Embryonic facial prominence (tissue), 1 donor: Measurements from ENCODE around the gene DCTN1.
"Not testable (repeated sequence)": the region's sequence is repeated elsewhere in the genome, so short reads cannot be mapped to it uniquely, and the experiment has no call there.

Experiments used
- DNase-seq: peaks from one replicate; pipeline ENCODE4 v3.0.0-alpha.2; 2016; ENCODE audit errors: extremely low spot score

The DCTN1 gene

DNA sequence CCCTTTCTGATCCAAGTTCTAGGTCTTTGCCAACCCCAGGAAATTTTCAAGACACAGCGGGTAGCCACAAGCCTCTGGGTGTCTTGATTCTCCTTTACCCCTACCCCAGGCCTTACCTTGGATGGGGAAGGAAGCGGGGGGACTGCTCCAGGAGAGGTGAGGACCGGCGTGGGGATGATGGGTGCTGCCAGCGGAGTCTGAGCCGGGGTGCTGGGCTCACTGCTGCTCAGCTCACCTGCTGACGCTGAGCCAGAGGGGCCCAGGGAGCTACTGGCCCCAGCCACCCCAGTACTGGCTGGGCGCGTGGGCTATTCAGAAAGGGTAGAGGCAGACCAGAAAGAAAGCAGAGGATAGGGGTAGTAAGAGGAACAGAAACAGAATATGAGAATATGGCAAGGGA lies 8.7 kb downstream of the DCTN1 start:
- DNase-seq: no peak

DNA sequence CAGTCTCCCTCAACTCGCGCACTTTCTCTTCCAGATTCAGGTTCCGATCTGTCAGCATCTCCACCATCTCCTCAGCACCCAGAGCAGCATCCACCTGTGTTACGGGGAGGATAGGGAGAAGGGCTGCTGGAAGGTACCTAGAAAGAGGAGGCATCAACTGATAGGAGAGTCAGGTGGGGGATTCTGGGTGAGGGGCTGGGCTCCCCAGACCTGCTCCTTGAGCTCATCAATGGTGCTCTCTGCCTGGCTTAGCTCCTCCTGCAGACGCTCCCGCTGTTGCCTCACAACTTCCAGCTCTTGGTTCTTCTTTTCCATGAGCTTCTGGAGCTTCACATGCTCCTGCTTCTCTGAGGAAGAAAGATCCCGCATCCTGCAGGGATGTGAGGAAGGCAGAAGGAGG lies 10.1 kb downstream of the DCTN1 start:
- no peak for DNase-seq

DNA sequence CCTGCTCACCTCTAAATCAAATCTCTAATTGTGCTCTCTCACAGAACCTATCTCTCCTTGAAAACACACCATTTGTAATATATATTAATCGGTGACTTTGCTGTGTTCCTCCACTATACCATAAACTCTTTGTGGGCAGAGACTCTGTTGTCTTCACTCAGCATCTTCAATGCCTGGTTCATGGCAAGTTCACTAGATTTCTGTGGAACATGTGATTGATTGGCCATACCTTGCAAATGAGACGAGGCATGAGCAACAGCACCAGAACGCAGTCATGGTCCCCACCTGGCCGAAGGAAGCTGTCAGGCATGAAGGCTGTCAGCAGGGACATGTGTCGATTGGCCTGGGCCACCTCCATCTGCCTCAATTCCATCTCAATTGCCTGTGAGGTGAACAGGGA lies 11.6 kb downstream of the DCTN1 start:
- no peak for DNase-seq

DNA sequence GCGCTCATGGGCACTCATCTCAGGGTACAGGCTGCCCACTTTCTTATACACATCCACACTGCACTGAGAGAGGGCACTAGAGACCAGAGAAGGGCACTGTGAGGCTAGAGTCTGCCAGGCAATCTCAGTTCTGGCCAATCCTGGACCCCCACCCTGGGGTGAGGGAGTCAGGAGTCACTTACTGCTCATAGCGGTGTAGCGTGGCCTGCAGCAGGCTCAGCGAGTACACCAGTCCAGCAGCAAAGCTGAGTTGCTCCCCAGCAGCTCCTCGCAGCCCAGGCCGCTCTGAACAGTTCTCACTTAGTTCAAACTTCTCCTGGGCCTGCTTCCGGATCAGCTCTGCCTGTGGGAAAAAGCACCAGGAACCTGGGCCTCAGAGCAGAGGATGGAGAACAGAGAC lies 12.3 kb downstream of the DCTN1 start:
- no peak for DNase-seq

DNA sequence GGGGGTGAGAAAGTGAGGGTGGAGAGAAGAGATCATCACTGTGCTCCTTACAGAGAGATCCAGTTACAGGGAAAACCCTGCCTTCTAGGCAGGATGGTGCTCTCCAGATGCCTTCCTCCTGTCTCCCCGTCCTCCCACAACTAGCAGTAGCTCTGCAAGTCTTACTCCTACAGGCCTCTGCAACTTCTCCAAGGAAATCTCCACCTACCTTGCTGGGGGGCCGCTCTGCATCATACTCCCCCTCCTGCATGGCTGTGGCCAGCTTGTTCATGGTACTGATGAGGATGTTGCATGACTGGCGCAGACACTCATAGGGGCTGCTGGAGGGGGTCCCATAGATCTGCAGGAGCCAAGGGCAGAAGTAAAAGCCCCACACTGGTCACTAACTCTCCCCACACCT lies 14.1 kb downstream of the DCTN1 start:
- DNase-seq: no peak

DNA sequence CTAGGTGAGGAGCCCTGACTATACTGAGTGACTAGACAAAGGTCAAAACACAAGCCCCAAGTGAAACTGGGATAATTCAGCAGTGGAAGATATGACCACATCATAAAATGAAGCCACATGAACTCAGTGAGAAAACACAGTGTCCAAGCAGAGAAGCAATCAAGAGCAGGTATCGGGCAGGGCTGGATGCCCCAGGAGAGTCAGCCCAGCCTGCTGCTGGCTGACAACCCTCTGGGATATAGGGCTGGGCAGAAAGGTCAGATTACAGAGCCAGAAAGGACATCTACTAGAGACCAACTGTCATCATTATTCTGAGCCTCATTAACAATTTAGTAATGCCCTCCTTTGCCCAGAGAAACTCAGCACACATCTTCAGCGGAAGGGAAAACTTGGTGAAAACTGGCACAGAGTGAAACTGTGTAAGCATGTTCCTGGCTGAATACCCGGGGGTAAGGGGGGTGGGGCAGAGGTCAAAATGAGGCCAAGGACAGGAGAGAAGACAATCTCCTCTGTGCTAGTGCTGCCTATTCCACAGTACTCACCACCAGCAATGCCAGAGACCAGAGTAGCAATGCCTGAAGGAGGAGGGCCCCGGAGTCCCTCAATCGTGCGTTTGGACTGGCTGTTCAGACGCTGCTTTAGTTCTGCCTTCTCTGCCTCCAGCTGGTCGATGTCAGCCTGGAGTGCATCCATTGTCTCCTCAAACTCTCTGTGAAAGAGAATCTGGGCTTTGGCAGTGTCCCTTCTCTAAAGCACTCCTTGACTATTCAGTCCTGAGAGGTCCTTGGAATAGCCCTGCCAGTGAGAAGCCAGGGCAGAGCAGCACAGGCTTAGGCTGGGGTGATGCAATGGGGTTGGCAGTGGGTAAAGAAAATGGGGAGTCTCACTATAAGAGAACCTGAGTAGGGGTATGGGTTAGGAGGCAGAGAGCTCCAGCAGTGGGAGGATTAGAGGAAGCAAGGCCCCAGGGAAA lies 15.3 kb downstream of the DCTN1 start:
- no peak for DNase-seq

DNA sequence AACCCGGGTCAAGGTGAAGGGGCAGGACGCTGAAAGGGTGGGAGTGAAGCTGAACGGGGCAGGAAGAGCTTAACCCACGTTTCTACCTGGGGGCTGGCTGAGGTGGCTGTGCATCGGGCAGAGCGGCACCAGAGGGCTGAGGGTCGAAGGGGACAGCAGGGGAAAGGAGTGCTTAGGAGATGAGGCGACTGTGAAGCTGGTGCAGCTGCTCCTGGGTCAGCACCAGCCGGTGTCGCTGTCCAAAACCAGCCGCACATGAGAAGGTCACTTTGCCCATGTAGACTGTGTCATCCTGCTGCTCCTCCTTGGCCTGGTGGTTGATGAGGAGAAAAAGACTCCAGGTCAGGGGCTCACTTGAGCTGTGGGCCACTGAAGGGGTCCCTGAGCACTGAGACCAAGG lies 18.8 kb downstream of the DCTN1 start:
- no peak for DNase-seq

DNA sequence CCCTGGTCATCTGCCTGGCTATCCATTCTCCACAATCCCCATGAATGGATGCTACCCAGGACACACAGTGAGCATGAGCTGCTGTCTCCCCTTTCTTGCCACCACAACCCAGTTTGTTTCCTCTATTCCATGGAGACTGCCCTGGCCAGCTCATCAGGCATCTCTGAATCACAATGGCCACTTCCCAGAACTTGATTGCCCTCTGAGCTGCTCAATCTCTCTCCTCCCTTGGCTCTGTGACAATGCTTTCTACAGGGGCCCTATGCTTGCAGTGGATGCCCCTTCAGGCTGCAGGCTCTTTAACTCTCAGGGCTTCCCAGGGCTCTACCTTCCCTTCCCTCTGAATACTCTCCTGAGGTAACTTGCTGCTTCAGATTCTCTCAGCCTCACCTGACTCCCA lies 22.5 kb downstream of the DCTN1 start:
- DNase-seq: no peak

DNA sequence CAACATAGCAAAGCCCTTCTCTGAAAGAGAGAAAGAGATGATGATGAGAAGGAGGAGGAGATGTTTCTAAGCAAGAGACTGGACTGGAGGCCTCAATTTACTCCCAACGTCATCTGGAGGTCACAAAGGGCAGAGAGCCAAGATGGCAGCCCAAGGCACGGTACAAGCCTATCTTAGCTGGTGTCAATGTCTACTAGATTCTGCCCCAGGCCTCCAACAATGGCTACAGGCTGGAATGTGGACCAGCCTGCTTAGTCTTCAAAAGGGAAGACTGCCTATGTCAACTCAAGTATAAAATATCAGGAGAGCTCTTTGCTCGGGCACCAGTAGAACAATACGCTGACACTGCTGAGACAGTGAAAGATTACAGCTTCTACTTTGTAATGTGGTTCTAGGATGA lies 30.2 kb downstream of the DCTN1 start:
- DNase-seq: no peak

DNA sequence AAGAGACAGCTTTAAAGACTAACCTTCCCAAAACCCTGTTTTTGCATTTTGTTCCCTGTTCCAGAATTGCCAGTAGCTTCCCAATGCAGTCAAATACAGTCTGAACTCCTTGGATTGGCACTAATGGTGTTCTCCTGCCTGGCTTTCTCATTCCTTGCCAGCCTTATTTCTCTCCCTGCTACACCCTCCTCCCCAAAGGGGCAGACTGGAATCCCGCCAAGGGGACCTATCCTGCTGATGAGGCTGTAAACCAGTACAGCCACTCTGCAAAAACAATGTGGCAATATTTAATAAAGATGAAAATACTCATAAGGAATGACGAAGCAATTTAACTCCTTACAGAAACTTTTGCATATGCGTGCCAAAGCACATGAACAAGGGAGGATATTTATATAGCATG lies 32.4 kb downstream of the DCTN1 start:
- DNase-seq: no peak

DNA sequence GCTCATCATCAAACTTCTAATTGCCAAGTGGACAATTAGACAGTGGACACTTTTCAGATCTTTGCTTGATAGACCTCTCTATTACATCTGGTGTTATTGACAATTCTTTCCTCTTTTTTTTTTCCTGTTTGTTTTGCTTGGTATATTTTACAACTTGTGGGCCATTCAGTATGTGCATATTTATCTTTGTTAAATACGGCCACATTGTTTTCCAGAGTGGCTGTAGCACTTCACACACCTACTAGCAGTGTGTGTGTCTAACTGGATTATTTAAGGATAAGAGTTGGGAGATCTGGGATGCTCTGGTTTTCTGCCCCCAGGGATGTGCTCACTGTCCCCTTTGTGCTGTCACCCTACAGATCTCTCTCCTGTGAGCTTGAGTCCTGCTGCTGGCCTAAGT lies 32.8 kb downstream of the DCTN1 start:
- DNase-seq: no peak

DNA sequence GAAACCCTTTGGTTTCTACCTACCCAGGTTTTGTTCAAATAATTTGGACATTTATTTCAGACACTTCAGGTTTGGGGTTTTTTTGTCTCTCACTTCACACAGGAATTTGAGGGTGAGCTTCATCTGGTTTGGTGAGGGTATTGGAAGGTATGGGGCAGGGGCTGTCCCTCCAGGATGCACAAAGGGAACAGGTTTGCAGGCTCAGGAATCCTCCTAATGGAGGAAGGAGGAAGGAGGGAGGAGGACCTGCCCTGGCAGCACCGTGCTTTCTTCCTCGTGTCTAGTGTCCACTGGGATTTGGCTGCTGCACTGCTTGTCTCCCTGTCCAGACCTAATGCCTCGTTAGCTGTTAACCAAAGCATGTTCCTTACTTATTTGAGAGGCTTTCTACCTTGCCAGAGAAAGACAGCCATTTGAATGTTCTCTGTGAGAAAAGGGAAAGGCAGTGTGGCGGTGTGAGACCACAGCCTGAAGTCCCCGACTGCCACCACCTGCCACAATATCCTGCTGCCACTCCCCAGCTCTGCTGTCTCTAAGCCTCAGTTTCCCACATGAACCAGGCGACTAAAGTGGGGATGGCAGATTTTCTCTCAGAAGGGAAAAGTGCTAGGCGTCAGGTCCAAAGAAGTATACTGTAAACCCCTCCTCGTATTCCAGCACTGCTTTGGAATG lies 34.7 kb downstream of the DCTN1 start:
- no peak for DNase-seq

DNA sequence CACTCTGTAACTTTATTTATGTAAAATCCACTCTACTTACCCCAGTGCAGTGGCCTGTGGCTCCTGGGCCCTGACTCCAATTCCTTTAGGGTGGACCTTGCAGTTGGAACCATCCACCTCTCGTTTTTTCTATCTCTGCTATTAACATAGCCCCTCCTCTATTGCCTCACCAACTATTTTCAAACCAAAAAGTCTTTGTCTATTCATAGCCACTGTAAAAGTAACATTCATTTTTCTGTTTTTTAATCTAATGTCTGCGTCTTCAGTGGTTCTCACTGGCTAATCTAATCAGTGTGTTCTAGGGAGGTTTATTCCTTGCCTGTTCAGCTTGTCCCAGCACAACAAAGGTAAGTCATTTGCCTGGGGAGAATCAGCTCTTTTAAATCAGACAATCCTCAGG lies 36.8 kb downstream of the DCTN1 start, which contains the start of gene SLC4A5:
Gene SLC4A5 (minus strand): TSS at position 101 of the 400 bp plus-strand sequence. CDS start 28,393 bp downstream, outside the sequence.
- no peak for DNase-seq

DNA sequence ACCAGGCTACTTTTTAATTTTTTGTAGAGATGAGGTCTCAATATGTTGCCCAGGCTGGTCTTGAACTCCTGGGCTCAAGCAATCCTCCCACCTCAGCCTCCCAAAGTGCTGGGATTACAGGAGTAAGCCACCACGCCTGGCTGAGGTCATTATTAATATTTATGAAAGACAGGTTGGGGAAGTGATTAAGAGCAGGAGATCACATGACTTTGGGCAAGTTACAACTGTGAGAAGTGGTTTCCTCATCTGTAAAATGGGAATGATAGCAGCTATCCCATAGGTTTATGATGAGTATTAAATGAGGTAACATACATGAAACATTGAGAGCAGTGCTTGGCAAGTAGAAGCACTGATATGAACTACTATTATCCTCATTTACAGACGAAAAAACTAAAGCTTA lies 43.9 kb downstream of the DCTN1 start:
- not testable (repeated sequence) for DNase-seq

DNA sequence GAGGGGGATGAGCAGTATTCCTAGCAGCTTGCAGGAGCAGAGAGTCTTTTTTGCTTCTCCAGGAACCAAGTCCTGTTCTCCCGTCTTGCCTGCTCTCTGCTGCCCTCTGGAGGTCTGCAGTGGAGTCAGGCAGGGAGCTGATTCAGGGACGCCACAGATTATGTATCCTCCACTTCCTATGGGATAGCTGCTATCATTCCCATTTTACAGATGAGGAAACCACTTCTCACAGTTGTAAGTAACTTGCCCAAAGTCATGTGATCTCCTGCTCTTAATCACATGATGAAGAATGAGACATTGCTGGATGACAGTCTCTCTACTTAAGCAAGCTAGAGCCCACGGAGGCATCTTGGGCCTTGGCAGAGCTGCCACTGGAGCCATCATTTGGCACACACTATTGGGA lies 45.2 kb downstream of the DCTN1 start:
- DNase-seq: peak; percentile 53

DNA sequence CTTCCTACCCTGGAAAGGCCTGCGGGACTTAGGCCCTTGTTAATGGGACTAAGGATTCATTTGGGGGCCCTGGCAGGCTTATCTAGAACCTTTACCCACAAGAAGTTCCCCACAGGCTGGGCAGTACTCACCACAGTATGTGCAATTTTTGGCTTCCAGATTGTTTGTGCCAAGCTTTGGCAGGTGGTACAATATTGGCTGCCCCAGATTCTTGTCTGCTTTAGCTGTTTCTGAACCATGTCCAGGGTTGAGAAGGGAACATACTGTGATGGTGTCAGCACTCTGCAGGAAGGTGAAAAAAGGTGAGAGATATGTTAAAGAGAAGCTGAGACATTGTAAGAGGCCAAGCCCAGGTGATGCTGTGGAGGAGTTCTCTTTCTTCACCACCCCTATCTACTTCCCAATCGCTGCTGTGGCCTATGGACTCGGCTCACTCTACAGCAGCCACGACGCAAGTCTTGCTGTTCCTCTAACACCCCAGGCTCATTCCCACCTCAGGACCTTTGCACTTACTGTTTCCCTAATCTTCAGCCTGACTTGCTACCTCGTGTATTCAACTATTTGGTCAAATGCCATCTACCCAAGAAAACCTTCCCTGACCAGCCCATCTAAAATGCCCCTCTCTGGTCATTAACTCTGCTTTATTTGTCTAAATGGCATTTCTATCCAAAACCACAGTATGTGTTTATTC lies 46.1 kb downstream of the DCTN1 start:
- no peak for DNase-seq

DNA sequence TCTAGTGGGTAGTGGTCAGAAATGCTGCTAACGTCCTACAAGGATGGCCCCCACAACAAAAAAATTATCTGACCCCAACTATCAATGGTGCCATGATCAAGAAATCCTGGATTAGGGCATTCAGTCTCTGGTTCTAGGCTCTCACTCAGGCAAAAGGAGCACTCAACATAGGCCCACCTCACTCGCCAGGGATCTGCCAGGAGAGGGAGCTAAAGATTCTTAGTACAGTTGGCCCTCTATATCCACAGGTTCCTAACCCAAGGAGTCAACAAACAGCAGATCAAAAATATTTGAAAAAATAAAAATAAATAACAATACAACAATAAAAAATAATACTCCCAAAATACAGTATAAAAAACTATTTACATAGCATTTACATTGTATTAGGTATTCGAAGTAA lies 46.9 kb downstream of the DCTN1 start:
- DNase-seq: no peak

DNA sequence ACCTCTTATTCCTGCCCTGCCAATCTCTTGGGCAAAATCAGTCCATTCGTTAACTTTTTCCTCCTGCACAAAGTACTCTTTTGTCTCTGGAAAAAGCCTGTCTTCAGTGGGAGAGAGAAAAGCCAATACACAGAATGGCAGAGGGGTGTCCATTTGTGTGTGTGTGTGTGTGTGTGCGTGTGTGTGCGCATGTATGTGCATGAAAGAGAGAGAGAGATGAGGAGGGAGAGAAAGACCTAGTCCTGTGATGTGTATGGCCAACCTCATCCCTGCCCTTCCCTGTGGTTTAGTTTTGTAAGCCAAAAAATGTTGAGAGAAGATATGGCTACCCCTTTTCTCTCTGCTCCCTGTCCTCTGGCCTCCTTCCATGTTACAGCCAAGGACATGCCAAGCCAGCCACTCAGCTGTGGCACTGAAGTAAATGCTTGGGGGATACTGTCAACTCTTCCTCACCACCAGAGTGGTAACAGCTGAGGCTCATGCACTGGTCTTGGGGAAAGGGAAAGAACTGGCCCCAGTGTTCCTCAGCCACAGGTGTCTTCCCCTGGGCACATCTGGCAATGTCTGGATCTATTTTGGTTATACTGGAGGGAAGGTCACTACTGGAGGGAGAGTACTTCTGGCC lies 47.4 kb downstream of the DCTN1 start:
- DNase-seq: no peak

DNA sequence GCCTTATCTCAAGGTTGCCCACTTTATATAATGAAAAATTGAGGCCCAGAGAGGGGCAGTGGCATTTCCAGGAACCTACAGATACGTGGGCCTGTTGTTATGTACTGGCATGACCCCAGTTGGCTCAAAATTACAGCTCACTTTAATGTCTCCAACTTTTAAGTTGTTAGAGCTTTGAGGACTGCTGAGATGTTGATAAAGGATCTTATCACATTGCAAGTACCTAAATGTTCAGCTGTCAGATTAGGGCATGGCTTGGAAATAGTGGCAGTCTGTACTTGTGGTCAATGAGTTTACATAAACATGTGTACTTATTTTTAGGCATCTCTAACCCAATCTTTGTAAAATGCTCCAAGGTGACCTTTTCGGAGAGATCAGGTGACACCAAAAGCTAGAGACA lies 51.5 kb downstream of the DCTN1 start:
- DNase-seq: no peak

DNA sequence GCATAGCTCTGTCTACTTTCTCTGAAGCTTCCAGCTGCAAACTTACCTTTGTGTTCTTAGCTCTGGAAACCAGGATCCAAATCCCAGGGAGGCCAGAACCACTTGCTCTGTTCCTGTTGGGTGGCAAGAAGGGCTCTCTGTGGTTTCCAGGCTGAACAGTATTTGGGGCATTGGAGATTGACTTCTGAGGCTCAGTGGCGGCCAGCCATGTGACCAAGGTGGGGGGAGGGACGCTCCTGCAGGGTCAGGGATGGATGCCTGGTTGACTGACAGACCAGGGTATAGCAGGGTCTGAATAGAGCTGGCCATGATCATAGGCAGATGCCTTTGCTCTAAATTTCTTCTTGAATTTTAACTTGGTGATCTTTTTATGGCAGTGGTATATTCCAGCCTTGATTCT lies 52.0 kb downstream of the DCTN1 start:
- DNase-seq: no peak

DNA sequence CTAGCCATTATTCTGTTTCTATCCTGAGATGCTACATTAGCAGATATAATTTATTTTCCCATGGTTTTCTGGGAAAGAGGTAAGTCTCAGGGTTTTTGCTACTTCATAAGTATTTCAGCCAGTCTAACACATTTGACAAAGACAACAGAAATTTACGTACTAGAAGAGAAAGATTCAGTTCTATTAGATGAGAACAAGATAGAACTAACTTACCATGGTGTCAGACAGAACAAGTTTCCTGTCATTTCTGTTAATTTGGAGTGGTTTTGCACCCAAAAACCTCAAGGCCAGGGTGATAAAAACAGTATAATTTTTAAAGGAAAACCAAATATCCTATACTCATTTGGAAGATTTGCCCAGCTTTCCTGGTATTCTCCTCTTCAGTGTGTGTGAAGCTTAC lies 52.5 kb downstream of the DCTN1 start:
- no peak for DNase-seq

DNA sequence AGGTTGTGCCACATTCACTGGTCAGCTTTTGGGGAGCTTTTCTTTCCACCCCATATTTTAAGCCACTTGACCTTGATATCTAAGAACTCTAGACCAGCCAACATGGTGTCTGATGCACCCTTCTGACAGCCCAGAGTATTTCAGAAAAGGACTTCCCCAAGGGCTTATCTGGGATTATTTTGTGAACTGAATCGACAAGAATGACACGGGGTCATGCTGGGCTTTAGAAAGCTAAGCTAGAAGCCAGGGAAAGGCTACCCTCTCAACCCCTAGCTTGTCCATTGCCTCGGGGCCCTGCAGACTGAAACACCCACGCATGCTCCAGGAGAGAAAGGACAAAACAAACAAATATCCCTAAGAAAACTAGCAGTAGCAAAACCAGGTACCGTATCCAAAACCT lies 52.9 kb downstream of the DCTN1 start:
- no peak for DNase-seq
